Sigmoid colon (tissue), 7 donors: ENCODE measurements around the gene HIVEP2. TPM values are rescaled to one million over a fixed set of nuclear protein-coding genes. Genes with fewer than 3 reads are reported as not detected.

Experiments used
- DNase-seq: peaks from one replicate; pipeline ENCODE4 v3.0.0-alpha.2; 2019
- H3K27ac ChIP-seq, 4 donors: fragments of 200-600 bp; sonication (generic); one replicate each; pipeline ENCODE4 v1.5.1; 2016 to 2019; ENCODE audit warnings: mild to moderate bottlenecking in 1 of 4
- H3K27me3 ChIP-seq, 3 donors: fragments of 200-600 bp; sonication (generic); one replicate each; pipeline ENCODE4 v1.5.1; 2019; ENCODE audit warnings: mild to moderate bottlenecking in 1 of 3
- H3K36me3 ChIP-seq, 4 donors: fragments of 200-600 bp; sonication (generic); one replicate each; pipeline ENCODE4 v1.5.1; 2016 to 2019
- H3K4me1 ChIP-seq, 4 donors: fragments of 200-600 bp; sonication (generic); one replicate each; pipeline ENCODE4 v1.5.1; 2017 to 2019
- H3K4me3 ChIP-seq, 4 donors: fragments of 200-600 bp; sonication (generic); one replicate each; pipeline ENCODE4 v1.5.1; 2017 to 2019; ENCODE audit warnings: mild to moderate bottlenecking in 2 of 4, moderate library complexity in 1 of 4
- H3K9me3 ChIP-seq, 4 donors: fragments of 200-600 bp in 3 of 4; sonication (generic) in 3 of 4; one replicate each; pipeline versions ENCODE4 v1.5.1 to v1.6.1; 2013 to 2019
- EP300 ChIP-seq, 4 donors: sonication (generic); formaldehyde crosslinking; IDR thresholded peaks; one replicate each; pipeline ENCODE4 v1.6.1; 2017; ENCODE audit warnings: antibody characterized with exemption in 4 of 4
- POLR2A ChIP-seq, 2 donors: fragments of 450-650 bp; IDR thresholded peaks; one replicate each; pipeline ENCODE4 v1.6.1; 2016; ENCODE audit warnings: antibody characterized with exemption in 2 of 2, mild to moderate bottlenecking in 2 of 2, moderate library complexity in 2 of 2
- POLR2AphosphoS5 ChIP-seq, 4 donors: sonication (generic); formaldehyde crosslinking; IDR thresholded peaks; one replicate each; pipeline ENCODE4 v1.6.1; 2017; ENCODE audit warnings: antibody characterized with exemption in 4 of 4
- WGBS, 2 donors: extraction: QIAGEN DNeasy Blood & Tissue Kit; methylation state at CpG; one replicate each; pipeline ENCODE4 v1.1.7; 2013; 5-methylcytosine and 5-hydroxymethylcytosine counted together
- intact Hi-C: fragments of 100-400 bp; cut with DNase I; formaldehyde crosslinking; loops from one replicate; pipeline ENCODE4 v1.15.1; 2023
- polyA plus RNA-seq, 3 donors: library from polyadenylated mRNA; stranded (reverse); fragments of 200-250 nt; gene quantifications; one replicate each; pipeline ENCODE4 v1.2.3, GENCODE V29; 2013
- total RNA-seq, 4 donors: library from RNA; depleted of rRNA; stranded (reverse); fragments of >200 nt; gene quantifications; one replicate each; pipeline ENCODE4 v1.1.0, GENCODE V29; 2016
- TF ChIP-seq, protein P1 (sequence below), 4 experiments: fragments of 450-650 bp in 3 of 4; fragments of 200-600 bp in 1 of 4; IDR thresholded peaks; one replicate each; pipeline ENCODE4 v1.5.1; 2016 to 2019; ENCODE audit warnings: antibody characterized with exemption in 4 of 4, mild to moderate bottlenecking in 3 of 4, moderate library complexity in 2 of 4
- donor health status: healthy with polysubstance abuse.
- donor health status: Bipolar disorder and iron deficiency.
- donor health status: healthy.

The HIVEP2 gene
- total and polyA plus RNA-seq, 7 donors: 1.8 to 21.7 (median 11.5) TPM

DNA sequence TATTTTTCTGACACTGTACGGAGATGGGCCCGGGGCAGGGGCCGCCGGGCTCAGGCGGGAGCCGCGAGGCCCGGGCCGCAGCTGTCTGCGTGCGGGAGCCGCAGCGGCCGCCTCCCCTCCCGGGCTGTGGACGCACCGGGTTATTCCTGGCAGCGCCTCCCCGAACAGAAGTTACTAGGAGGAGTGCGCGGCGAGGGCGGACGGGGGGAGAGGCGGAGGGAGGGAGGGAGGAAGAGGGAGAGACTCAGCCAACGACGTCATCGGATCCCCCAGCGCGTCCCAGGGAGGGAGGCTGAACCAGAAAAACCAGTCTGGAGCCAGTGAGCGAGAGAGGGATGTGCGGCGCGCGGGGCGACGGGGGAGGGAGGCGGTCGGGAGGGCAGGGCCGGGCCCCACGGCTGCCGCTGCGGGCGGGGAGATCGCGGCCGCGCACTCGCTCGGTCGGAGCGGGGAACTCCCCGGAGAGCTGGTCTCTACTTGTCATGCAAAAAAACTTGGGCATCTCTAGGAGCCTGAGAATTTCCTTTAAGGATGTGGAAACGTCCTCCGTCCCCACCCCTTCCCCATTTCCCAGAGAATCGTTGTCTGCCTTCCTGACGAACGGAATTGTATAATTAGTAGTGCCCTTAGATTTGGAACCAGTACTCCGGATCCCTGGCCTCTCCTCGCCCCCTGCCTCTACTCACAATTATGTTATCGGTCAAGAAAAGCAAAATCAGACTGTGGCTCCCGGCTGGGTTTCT lies 1.4 kb upstream of the HIVEP2 start:
- Histone ChIP-seq H3K9me3 (no peaks in the 10 kb centered on the region), H3K27ac (peak overlapping the region; percentile 95 to 99 (median 99)), H3K4me1 (peaks cover 0 to 19% (median 17%) of the 10 kb centered on the region in 4 donors), H3K36me3 (no peaks in the 10 kb centered on the region), H3K4me3 (peak overlapping the region; percentile 55 to 92 (median 78)), H3K27me3 (no peaks in the 10 kb centered on the region)
- 1% methylated on average over 62 of the region's 62 CpGs for WGBS, 2 donors
- intact Hi-C loops: loop anchor here (1.0 to 10.0 kb wide), 8 partner anchors 20 to 828 kb away; partner anchors contain the start of genes ADAT2, AIG1, NMBR and PEX3
- TF ChIP-seq POLR2A (IDR thresholded peaks at IDR 0.05) (peak; percentile 38 to 53), POLR2AphosphoS5 (IDR thresholded peaks at IDR 0.05) (peak; percentile 91 to 98 (median 95)), EP300 (IDR thresholded peaks at IDR 0.05) (peak in 2 of 4 donors; percentile 35 to 50)
- TF ChIP-seq, protein P1, sequence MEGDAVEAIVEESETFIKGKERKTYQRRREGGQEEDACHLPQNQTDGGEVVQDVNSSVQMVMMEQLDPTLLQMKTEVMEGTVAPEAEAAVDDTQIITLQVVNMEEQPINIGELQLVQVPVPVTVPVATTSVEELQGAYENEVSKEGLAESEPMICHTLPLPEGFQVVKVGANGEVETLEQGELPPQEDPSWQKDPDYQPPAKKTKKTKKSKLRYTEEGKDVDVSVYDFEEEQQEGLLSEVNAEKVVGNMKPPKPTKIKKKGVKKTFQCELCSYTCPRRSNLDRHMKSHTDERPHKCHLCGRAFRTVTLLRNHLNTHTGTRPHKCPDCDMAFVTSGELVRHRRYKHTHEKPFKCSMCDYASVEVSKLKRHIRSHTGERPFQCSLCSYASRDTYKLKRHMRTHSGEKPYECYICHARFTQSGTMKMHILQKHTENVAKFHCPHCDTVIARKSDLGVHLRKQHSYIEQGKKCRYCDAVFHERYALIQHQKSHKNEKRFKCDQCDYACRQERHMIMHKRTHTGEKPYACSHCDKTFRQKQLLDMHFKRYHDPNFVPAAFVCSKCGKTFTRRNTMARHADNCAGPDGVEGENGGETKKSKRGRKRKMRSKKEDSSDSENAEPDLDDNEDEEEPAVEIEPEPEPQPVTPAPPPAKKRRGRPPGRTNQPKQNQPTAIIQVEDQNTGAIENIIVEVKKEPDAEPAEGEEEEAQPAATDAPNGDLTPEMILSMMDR (IDR thresholded peaks at IDR 0.05): no peak
- peak; percentile 100 for DNase-seq

DNA sequence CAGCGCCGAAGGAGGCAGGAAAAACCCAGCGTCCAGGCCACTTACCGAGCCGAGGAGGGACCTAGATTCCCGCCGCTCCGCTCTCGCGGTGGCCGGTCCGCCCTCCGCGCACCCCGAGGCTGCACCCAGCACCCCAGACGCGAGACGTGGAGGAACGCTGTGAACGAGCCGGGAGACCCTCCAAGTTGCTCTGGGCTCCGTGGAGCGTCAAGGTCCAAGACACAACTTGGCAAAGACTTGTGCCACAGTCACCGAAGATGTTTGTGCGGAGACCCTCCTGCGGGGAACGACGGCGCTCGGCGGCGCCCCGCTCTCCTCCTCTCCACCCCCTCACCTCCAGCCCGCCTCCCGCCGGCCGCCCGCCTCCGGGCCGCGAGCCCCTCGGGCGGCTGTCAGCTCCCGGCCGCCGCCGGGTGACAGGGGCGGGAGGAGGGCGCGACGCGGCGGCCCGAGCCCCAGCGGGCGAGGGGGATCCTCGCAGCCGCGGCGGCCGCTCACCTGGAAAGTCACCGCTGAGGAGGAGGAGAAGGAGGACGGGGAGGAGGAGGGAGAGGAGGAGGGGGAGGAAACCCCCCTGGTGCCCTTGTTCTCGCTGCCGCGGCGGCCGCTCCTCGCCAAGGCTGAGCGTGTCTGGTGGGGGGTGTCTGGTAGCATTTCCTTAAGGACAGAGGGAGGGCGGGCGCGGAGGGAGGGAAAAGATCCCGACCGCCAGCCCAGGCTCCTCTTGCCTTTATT lies 637 bp upstream of the HIVEP2 start:
- no peaks in the 10 kb centered on the region for H3K9me3 ChIP-seq
- intact Hi-C loops: loop anchor here (1.0 to 10.0 kb wide), 8 partner anchors 19 to 829 kb away; partner anchors contain the start of genes ADAT2, AIG1, NMBR and PEX3
- H3K27me3 ChIP-seq: no peaks in the 10 kb centered on the region
- peaks cover 0 to 19% (median 17%) of the 10 kb centered on the region in 4 donors for H3K4me1 ChIP-seq
- TF ChIP-seq POLR2A (IDR thresholded peaks at IDR 0.05) (no peak), POLR2AphosphoS5 (IDR thresholded peaks at IDR 0.05) (no peak), EP300 (IDR thresholded peaks at IDR 0.05) (no peak)
- TF ChIP-seq, protein P1 (IDR thresholded peaks at IDR 0.05): no peak
- WGBS, 2 donors: 0% methylated on average over 75 of the region's 75 CpGs
- H3K36me3 ChIP-seq: no peaks in the 10 kb centered on the region
- peak overlapping the region; percentile 95 to 99 (median 99) for H3K27ac ChIP-seq
- no peak for DNase-seq
- H3K4me3 ChIP-seq: peak overlapping the region; percentile 55 to 92 (median 78)

GRCh38 chr6:142944124-142945048 lies 590 bp downstream of the HIVEP2 start:
- WGBS, 2 donors: 1 to 2% methylated on average over 54 of the region's 54 CpGs
- intact Hi-C loops: loop anchor here (5.0 to 10.0 kb wide), 5 partner anchors 57 to 830 kb away; partner anchors contain the start of genes ADAT2, NMBR, PEX3 and VTA1

More at GRCh38 chr6:142944124-142945048, 590 bp downstream of the HIVEP2 start:
- Histone ChIP-seq H3K27me3 (no peaks in the 10 kb centered on the region), H3K9me3 (no peaks in the 10 kb centered on the region), H3K4me3 (peak overlapping the region; percentile 55 to 92 (median 78)), H3K36me3 (no peaks in the 10 kb centered on the region), H3K4me1 (peaks cover 0 to 23% (median 17%) of the 10 kb centered on the region in 4 donors), H3K27ac (peak overlapping the region; percentile 95 to 99 (median 99))
- peak; percentile 96 for DNase-seq
- TF ChIP-seq, protein P1 (IDR thresholded peaks at IDR 0.05): no peak
- TF ChIP-seq POLR2AphosphoS5 (IDR thresholded peaks at IDR 0.05) (peak; percentile 80 to 96 (median 92)), EP300 (IDR thresholded peaks at IDR 0.05) (peak; percentile 58 to 94 (median 88)), POLR2A (IDR thresholded peaks at IDR 0.05) (peak; percentile 75 to 81)
